SU-DHL-6 (cell line): Measurements from ENCODE around the gene MPRIP.

Experiments
- EZH2phosphoT487 ChIP-seq: fragments of 200-600 bp; sonication (generic), shearing (Covaris generic); conservative IDR thresholded peaks from 2 replicates; pipeline ENCODE4 v1.6.1; 2018; ENCODE audit warnings: mild to moderate bottlenecking, antibody characterized with exemption, low read length, moderate library complexity, mixed read lengths
- TF ChIP-seq, protein P1 (sequence below): fragments of 200-600 bp; sonication (generic); IDR thresholded peaks from one replicate; pipeline ENCODE4 v1.5.1; 2017; ENCODE audit warnings: antibody characterized with exemption, mild to moderate bottlenecking, low read length, moderate library complexity; ENCODE audit not compliant: insufficient read depth, poor library complexity, severe bottlenecking

DNA sequence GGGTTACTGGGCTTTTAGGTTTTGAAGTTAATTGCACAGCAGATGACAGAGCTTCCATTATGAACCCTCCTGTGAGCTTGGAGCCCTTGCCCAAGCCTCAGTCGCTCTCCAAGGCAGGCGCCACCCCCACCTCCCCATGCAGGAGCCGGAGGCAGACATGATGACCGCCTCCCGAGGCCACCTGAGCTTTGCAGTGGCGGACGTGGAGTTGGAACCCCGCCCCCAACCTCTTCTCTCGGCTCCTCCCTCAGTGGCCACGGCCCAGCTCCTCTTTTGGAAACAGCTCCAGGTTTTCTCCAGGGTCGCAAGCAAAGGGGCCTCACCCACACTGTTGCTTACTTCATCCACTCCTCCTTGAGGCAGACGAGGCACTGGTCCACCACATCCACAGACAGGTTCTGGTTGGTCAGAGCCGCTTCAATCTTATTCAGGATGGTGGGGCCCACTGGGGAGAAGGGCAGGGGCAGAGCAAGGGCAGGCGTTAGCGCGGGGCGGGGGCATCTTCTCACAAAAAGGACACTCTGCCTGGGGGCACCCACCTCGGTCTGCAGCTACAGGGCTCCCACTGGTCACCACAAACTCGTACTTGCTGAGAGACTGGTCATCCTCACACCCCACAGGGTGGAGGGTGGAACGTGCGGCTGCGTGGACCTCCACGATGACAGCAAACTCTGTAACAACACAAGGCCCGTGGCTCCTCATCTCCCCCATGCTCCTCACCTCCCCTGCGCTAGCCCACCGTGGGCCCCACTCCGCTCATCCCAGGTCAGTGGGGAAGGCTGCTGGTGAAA, 172.6 kb downstream of the MPRIP start:
- TF ChIP-seq, protein P1, sequence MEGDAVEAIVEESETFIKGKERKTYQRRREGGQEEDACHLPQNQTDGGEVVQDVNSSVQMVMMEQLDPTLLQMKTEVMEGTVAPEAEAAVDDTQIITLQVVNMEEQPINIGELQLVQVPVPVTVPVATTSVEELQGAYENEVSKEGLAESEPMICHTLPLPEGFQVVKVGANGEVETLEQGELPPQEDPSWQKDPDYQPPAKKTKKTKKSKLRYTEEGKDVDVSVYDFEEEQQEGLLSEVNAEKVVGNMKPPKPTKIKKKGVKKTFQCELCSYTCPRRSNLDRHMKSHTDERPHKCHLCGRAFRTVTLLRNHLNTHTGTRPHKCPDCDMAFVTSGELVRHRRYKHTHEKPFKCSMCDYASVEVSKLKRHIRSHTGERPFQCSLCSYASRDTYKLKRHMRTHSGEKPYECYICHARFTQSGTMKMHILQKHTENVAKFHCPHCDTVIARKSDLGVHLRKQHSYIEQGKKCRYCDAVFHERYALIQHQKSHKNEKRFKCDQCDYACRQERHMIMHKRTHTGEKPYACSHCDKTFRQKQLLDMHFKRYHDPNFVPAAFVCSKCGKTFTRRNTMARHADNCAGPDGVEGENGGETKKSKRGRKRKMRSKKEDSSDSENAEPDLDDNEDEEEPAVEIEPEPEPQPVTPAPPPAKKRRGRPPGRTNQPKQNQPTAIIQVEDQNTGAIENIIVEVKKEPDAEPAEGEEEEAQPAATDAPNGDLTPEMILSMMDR, result no peak
- TF ChIP-seq EZH2phosphoT487, result no peak
